Stimulated activated naive CD8-positive, alpha-beta T cell treated with anti-CD3 and anti-CD28 coated beads, Interleukin-15, Interleukin-2, amounts not matched to agents 100 ng/mL and 50 ng/mL, for 24 hours (primary cell): ENCODE measurements around the gene GRB14.
"Not testable (repeated sequence)": the region's sequence is repeated elsewhere in the genome, so short reads cannot be mapped to it uniquely, and the experiment has no call there.

Source experiments
- H3K27ac Mint-ChIP-seq: one replicate; pipeline ENCODE4 v1.8.0; 2021; ENCODE audit warnings: mild to moderate bottlenecking, mixed read lengths
- H3K27me3 Mint-ChIP-seq: one replicate; pipeline ENCODE4 v1.8.0; 2021; ENCODE audit warnings: mixed read lengths
- H3K36me3 Mint-ChIP-seq: one replicate; pipeline ENCODE4 v1.8.0; 2021; ENCODE audit warnings: low read depth, mixed read lengths
- H3K4me1 Mint-ChIP-seq: one replicate; pipeline ENCODE4 v1.8.0; 2021; ENCODE audit warnings: low read depth, mixed read lengths
- H3K4me3 Mint-ChIP-seq: one replicate; pipeline ENCODE4 v1.8.0; 2021; ENCODE audit warnings: mild to moderate bottlenecking, mixed read lengths
- H3K9me3 Mint-ChIP-seq: one replicate; pipeline ENCODE4 v1.8.0; 2021; ENCODE audit warnings: mixed read lengths

GRB14 gene

GRCh38 chr2:164628319-164628718, 7.0 kb upstream of the GRB14 start:
- H3K27me3 Mint-ChIP-seq, H3K4me1 Mint-ChIP-seq, H3K36me3 Mint-ChIP-seq, H3K4me3 Mint-ChIP-seq, H3K9me3 Mint-ChIP-seq, H3K27ac Mint-ChIP-seq: not testable (repeated sequence)

- Mint-ChIP-seq H3K4me1 (peaks cover 4% of the 10 kb centered on the region), H3K36me3 (no peaks in the 10 kb centered on the region), H3K9me3 (no peaks in the 10 kb centered on the region), H3K4me3 (no peak overlapping the region), H3K27me3 (peaks cover 19% of the 10 kb centered on the region), H3K27ac (no peak overlapping the region)
These were observed 4.2 kb upstream of the GRB14 start for GRCh38 chr2:164625378-164625971.

GRCh38 chr2:164624316-164624715, 3.0 kb upstream of the GRB14 start:
- no peaks in the 10 kb centered on the region for H3K36me3 Mint-ChIP-seq
- peaks cover 27% of the 10 kb centered on the region for H3K27me3 Mint-ChIP-seq
- H3K27ac Mint-ChIP-seq = no peak overlapping the region
- H3K4me3 Mint-ChIP-seq = no peak overlapping the region
- H3K9me3 Mint-ChIP-seq = no peaks in the 10 kb centered on the region
- H3K4me1 Mint-ChIP-seq = peaks cover 4% of the 10 kb centered on the region

- no peak overlapping the region for H3K4me3 Mint-ChIP-seq
- H3K9me3 Mint-ChIP-seq = no peaks in the 10 kb centered on the region
- peaks cover 4% of the 10 kb centered on the region for H3K4me1 Mint-ChIP-seq
- peaks cover 41% of the 10 kb centered on the region for H3K27me3 Mint-ChIP-seq
- H3K36me3 Mint-ChIP-seq = no peaks in the 10 kb centered on the region
- no peak overlapping the region for H3K27ac Mint-ChIP-seq
These were observed 1.2 kb upstream of the GRB14 start for GRCh38 chr2:164622338-164623106.

GRCh38 chr2:164621764-164622105, 453 bp upstream of the GRB14 start:
- H3K27ac Mint-ChIP-seq = no peak overlapping the region
- H3K9me3 Mint-ChIP-seq = no peaks in the 10 kb centered on the region
- H3K4me3 Mint-ChIP-seq = peak overlapping the region; percentile 53
- H3K4me1 Mint-ChIP-seq = peaks cover 4% of the 10 kb centered on the region
- H3K36me3 Mint-ChIP-seq = no peaks in the 10 kb centered on the region
- H3K27me3 Mint-ChIP-seq = peaks cover 41% of the 10 kb centered on the region

GRCh38 chr2:164620457-164620856, 825 bp downstream of the GRB14 start:
- H3K27me3 Mint-ChIP-seq = peaks cover 41% of the 10 kb centered on the region

GRCh38 chr2:164617466-164617865, 3.8 kb downstream of the GRB14 start:
- peaks cover 4% of the 10 kb centered on the region for H3K4me1 Mint-ChIP-seq
- no peak overlapping the region for H3K27ac Mint-ChIP-seq
- peaks cover 31% of the 10 kb centered on the region for H3K27me3 Mint-ChIP-seq
- H3K36me3 Mint-ChIP-seq = no peaks in the 10 kb centered on the region
- no peaks in the 10 kb centered on the region for H3K9me3 Mint-ChIP-seq
- no peak overlapping the region for H3K4me3 Mint-ChIP-seq

More at GRCh38 chr2:164620457-164620856, 825 bp downstream of the GRB14 start:
- Mint-ChIP-seq H3K9me3 (no peaks in the 10 kb centered on the region), H3K4me1 (peaks cover 4% of the 10 kb centered on the region), H3K4me3 (no peak overlapping the region), H3K36me3 (no peaks in the 10 kb centered on the region), H3K27ac (no peak overlapping the region)

- Mint-ChIP-seq H3K27me3 (peaks cover 5% of the 10 kb centered on the region), H3K27ac (no peak overlapping the region), H3K4me3 (no peak overlapping the region), H3K4me1 (no peaks in the 10 kb centered on the region), H3K36me3 (no peaks in the 10 kb centered on the region), H3K9me3 (no peaks in the 10 kb centered on the region)
These were observed 7.8 kb downstream of the GRB14 start for GRCh38 chr2:164613321-164613982.

GRCh38 chr2:164609790-164610189, 11.5 kb downstream of the GRB14 start:
- Mint-ChIP-seq H3K4me1 (no peaks in the 10 kb centered on the region), H3K27ac (no peak overlapping the region), H3K36me3 (no peaks in the 10 kb centered on the region), H3K4me3 (no peak overlapping the region), H3K9me3 (peaks cover 3% of the 10 kb centered on the region), H3K27me3 (no peaks in the 10 kb centered on the region)

- Mint-ChIP-seq H3K36me3 (no peaks in the 10 kb centered on the region), H3K9me3 (peaks cover 3% of the 10 kb centered on the region), H3K4me3 (no peak overlapping the region), H3K27ac (no peak overlapping the region), H3K4me1 (no peaks in the 10 kb centered on the region), H3K27me3 (no peaks in the 10 kb centered on the region)
These were observed 14.7 kb downstream of the GRB14 start for GRCh38 chr2:164606557-164606956.

- peaks cover 3% of the 10 kb centered on the region for H3K9me3 Mint-ChIP-seq
- H3K27me3 Mint-ChIP-seq = no peaks in the 10 kb centered on the region
- no peaks in the 10 kb centered on the region for H3K36me3 Mint-ChIP-seq
- no peaks in the 10 kb centered on the region for H3K4me1 Mint-ChIP-seq
- H3K27ac Mint-ChIP-seq = no peak overlapping the region
- H3K4me3 Mint-ChIP-seq = no peak overlapping the region
These were observed 16.0 kb downstream of the GRB14 start for GRCh38 chr2:164605295-164605694.

- Mint-ChIP-seq H3K9me3 (no peaks in the 10 kb centered on the region), H3K36me3 (no peaks in the 10 kb centered on the region), H3K27ac (no peak overlapping the region)
These were observed 20.5 kb downstream of the GRB14 start for GRCh38 chr2:164600763-164601162.

GRCh38 chr2:164599954-164600589, 21.2 kb downstream of the GRB14 start:
- no peaks in the 10 kb centered on the region for H3K27me3 Mint-ChIP-seq
- H3K27ac Mint-ChIP-seq = no peak overlapping the region
- H3K9me3 Mint-ChIP-seq = no peaks in the 10 kb centered on the region
- H3K36me3 Mint-ChIP-seq = no peaks in the 10 kb centered on the region
- H3K4me1 Mint-ChIP-seq = no peaks in the 10 kb centered on the region
- no peak overlapping the region for H3K4me3 Mint-ChIP-seq

More at GRCh38 chr2:164600763-164601162, 20.5 kb downstream of the GRB14 start:
- no peak overlapping the region for H3K4me3 Mint-ChIP-seq
- no peaks in the 10 kb centered on the region for H3K27me3 Mint-ChIP-seq
- no peaks in the 10 kb centered on the region for H3K4me1 Mint-ChIP-seq

GRCh38 chr2:164597983-164598382, 23.3 kb downstream of the GRB14 start:
- no peaks in the 10 kb centered on the region for H3K4me1 Mint-ChIP-seq
- no peak overlapping the region for H3K4me3 Mint-ChIP-seq
- no peaks in the 10 kb centered on the region for H3K36me3 Mint-ChIP-seq
- no peaks in the 10 kb centered on the region for H3K9me3 Mint-ChIP-seq
- H3K27ac Mint-ChIP-seq = no peak overlapping the region
- no peaks in the 10 kb centered on the region for H3K27me3 Mint-ChIP-seq

- no peak overlapping the region for H3K27ac Mint-ChIP-seq
- H3K4me1 Mint-ChIP-seq = no peaks in the 10 kb centered on the region
- H3K36me3 Mint-ChIP-seq = peaks cover 5% of the 10 kb centered on the region
- peaks cover 6% of the 10 kb centered on the region for H3K9me3 Mint-ChIP-seq
- H3K27me3 Mint-ChIP-seq = no peaks in the 10 kb centered on the region
- no peak overlapping the region for H3K4me3 Mint-ChIP-seq
These were observed 26.3 kb downstream of the GRB14 start for GRCh38 chr2:164595031-164595430.
